PC-3 (cell line): ENCODE results near the gene PWWP2B. TPM values are rescaled to one million over a fixed set of nuclear protein-coding genes. Genes with fewer than 3 reads are reported as not detected.

Experiments
- ATAC-seq: fragments of 200-7000 bp; cut with Tn5 transposase; 2 replicates; pipeline ENCODE4 v1.9.1; 2020; ENCODE audit warnings: mild to moderate bottlenecking, moderate library complexity
- BruUV-seq: library from RNA; stranded (reverse); fragments of 400-500 nt; replicated peaks from 2 replicates; lab custom pipeline; 2021; lab: Mats Ljungman, UMichigan
- CTCF ChIA-PET: fragments of 300-600 bp; sonication (Branson Sonifier 250); formaldehyde crosslinking; loops from one replicate; lab custom pipeline; 2022; ENCODE audit warnings: antibody characterized with exemption; lab: Charles Lee
- POLR2A ChIA-PET: fragments of 300-600 bp; sonication (Branson Sonifier 250); formaldehyde crosslinking; loops from one replicate; lab custom pipeline; 2022; ENCODE audit warnings: antibody characterized with exemption; ENCODE audit not compliant: unreplicated experiment; lab: Charles Lee
- DNase-seq: peaks from one replicate; pipeline ENCODE4 v3.0.0-alpha.2; 2015
- H2AFZ ChIP-seq: fragments of 300-600 bp; sonication (generic); 2 replicates; pipeline ENCODE4 v1.6.0; 2016; ENCODE audit warnings: antibody characterized with exemption, low read length
- H3F3A ChIP-seq: fragments of 300-600 bp; sonication (generic); one replicate; pipeline ENCODE4 v1.6.0; 2017; ENCODE audit warnings: antibody characterized with exemption, low read length, control low read depth, mild to moderate bottlenecking; ENCODE audit not compliant: unreplicated experiment
- H3K27ac ChIP-seq: fragments of 300-600 bp; sonication (generic); 2 replicates; pipeline ENCODE4 v1.5.1; 2016; ENCODE audit warnings: mild to moderate bottlenecking, low read length
- H3K27me3 ChIP-seq: fragments of 300-600 bp; sonication (generic); 2 replicates; pipeline ENCODE4 v1.6.1; 2016; ENCODE audit warnings: low read length, mixed read lengths
- H3K36me3 ChIP-seq: fragments of 300-600 bp; sonication (generic); 2 replicates; pipeline ENCODE4 v1.6.1; 2016; ENCODE audit warnings: low read depth, mixed run types, low read length, mixed read lengths
- H3K4me1 ChIP-seq: fragments of 300-600 bp; sonication (generic); 2 replicates; pipeline ENCODE4 v1.5.1; 2016; ENCODE audit warnings: low read length; ENCODE audit not compliant: insufficient read depth
- H3K4me2 ChIP-seq: fragments of 300-600 bp; sonication (generic); 2 replicates; pipeline ENCODE4 v1.6.0; 2016; ENCODE audit warnings: low read length
- H3K4me3 ChIP-seq: fragments of 300-600 bp; sonication (generic); 2 replicates; pipeline ENCODE4 v1.5.1; 2016; ENCODE audit warnings: mild to moderate bottlenecking, low read length, mixed read lengths
- H3K79me2 ChIP-seq: fragments of 300-600 bp; sonication (generic); 2 replicates; pipeline ENCODE4 v1.6.1; 2017; ENCODE audit warnings: low read length, mixed read lengths
- H3K9ac ChIP-seq: fragments of 300-600 bp; sonication (generic); 2 replicates; pipeline ENCODE4 v1.6.0; 2016; ENCODE audit warnings: mild to moderate bottlenecking, low read length
- H3K9me2 ChIP-seq: fragments of 300-600 bp; sonication (generic); replicated peaks from 2 replicates; pipeline ENCODE4 v1.6.1; 2016; ENCODE audit warnings: mixed run types, low read length, mixed read lengths
- H3K9me3 ChIP-seq: fragments of 300-600 bp; sonication (generic); 2 replicates; pipeline ENCODE4 v1.6.1; 2016; ENCODE audit warnings: low read length, mixed read lengths
- H4K20me1 ChIP-seq: fragments of 300-600 bp; sonication (generic); 2 replicates; pipeline ENCODE4 v1.6.1; 2016; ENCODE audit warnings: low read length, mixed read lengths
- EZH2 ChIP-seq: fragments of 300-600 bp; sonication (generic); IDR thresholded peaks from one replicate; pipeline ENCODE4 v1.6.1; 2017; ENCODE audit warnings: antibody characterized with exemption, mild to moderate bottlenecking, low read length; ENCODE audit not compliant: unreplicated experiment
- EZH2phosphoT487 ChIP-seq: fragments of 300-600 bp; sonication (generic); IDR thresholded peaks from 2 replicates; pipeline ENCODE4 v1.6.1; 2018; ENCODE audit warnings: mild to moderate bottlenecking, antibody characterized with exemption, low read length, borderline replicate concordance
- intact Hi-C: fragments of 100-400 bp; cut with micrococcal nuclease; formaldehyde crosslinking; loops from 2 replicates; pipeline ENCODE4 v1.9.0; 2023
- total RNA-seq: library from RNA; depleted of rRNA; stranded (reverse); fragments of >200 nt; gene quantifications from 2 replicates; pipeline ENCODE4 v1.2.3, GENCODE V29; 2014
- TF ChIP-seq, protein P1 (sequence below): fragments of 300-600 bp; sonication (generic); conservative IDR thresholded peaks from 2 replicates; pipeline ENCODE4 v1.5.1; 2017; ENCODE audit warnings: antibody characterized with exemption, low read depth, mild to moderate bottlenecking, low read length

The PWWP2B gene
- total RNA-seq, 1 experiment from 2014 or later = 24.5 TPM

DNA sequence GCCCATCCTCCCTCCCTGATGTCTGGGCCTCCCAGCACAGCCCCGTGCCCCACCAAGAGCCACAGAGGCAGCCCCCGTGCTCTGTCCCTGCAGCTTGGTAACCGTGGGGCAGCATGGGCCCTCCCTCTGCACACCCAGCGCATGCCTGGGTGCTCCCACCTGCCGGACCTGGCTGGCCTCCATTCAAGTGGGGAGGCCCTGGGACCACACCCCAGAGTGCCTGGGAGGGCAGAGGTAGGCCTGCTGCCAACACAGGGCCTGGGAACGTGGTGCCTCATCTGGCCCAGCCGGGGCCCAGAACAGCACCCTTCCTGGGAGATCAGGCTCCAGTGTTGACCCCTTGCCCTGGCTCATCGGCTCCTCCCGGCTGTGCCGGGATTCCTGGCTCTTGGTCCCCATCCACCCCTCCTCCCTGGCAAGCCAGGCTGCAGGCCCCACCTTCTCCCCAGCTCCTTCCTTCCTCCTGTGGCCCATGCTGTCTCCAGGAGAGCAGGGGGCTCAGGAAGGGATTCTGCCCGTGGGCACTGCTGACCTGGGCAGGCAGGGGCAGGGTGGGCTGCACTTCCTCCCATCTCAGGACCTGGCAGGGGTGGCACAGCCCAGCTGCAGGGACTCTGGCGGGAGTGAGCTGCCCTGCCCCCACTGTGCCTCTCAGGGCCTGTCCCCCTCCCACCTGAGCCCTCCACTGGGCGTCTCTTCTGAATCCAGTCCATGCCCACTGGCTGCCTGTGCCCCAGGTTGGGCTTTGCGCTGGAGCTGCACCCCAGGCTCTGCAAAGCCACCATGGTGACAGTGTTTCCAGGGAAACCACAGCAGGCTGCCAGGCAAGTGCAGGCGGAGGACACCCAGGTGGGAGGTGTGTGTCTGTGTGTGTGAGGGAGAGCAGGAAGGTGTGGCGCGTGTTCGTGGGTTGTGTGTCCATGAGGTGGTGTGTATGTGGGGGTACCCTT, 32.6 kb downstream of the PWWP2B start:
- Histone ChIP-seq H3K27ac (no peak overlapping the region), H3K4me3 (no peak overlapping the region), H3K9ac (no peak overlapping the region), H3F3A (no peaks in the 10 kb centered on the region), H3K9me2 (no peaks in the 10 kb centered on the region), H3K36me3 (peaks cover 7% of the 10 kb centered on the region; the same call in 1 of the 2 replicates), H4K20me1 (no peaks in the 10 kb centered on the region), H3K4me2 (no peak overlapping the region), H2AFZ (no peak overlapping the region), H3K79me2 (no peaks in the 10 kb centered on the region), H3K9me3 (no peaks in the 10 kb centered on the region), H3K4me1 (no peaks in the 10 kb centered on the region), H3K27me3 (no peaks in the 10 kb centered on the region)
- no peak for ATAC-seq
- ChIA-PET CTCF (no interaction called here), POLR2A (no interaction called here)
- BruUV-seq = no TSS peak
- TF ChIP-seq EZH2 = no peak
- TF ChIP-seq EZH2phosphoT487 = no peak
- TF ChIP-seq, protein P1, sequence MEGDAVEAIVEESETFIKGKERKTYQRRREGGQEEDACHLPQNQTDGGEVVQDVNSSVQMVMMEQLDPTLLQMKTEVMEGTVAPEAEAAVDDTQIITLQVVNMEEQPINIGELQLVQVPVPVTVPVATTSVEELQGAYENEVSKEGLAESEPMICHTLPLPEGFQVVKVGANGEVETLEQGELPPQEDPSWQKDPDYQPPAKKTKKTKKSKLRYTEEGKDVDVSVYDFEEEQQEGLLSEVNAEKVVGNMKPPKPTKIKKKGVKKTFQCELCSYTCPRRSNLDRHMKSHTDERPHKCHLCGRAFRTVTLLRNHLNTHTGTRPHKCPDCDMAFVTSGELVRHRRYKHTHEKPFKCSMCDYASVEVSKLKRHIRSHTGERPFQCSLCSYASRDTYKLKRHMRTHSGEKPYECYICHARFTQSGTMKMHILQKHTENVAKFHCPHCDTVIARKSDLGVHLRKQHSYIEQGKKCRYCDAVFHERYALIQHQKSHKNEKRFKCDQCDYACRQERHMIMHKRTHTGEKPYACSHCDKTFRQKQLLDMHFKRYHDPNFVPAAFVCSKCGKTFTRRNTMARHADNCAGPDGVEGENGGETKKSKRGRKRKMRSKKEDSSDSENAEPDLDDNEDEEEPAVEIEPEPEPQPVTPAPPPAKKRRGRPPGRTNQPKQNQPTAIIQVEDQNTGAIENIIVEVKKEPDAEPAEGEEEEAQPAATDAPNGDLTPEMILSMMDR = no peak
- intact Hi-C loops = no loop called here
- DNase-seq = no peak

GRCh38 chr10:132430231-132430743, 33.3 kb downstream of the PWWP2B start:
- Histone ChIP-seq H3K27me3 (no peaks in the 10 kb centered on the region), H3K4me1 (no peaks in the 10 kb centered on the region), H3K79me2 (no peaks in the 10 kb centered on the region), H2AFZ (no peak overlapping the region), H3F3A (no peaks in the 10 kb centered on the region), H3K9ac (no peak overlapping the region), H3K4me2 (no peak overlapping the region), H3K36me3 (peaks cover 7% of the 10 kb centered on the region; the same call in 1 of the 2 replicates), H3K9me3 (no peaks in the 10 kb centered on the region), H3K27ac (no peak overlapping the region), H3K4me3 (no peak overlapping the region), H3K9me2 (no peaks in the 10 kb centered on the region), H4K20me1 (no peaks in the 10 kb centered on the region)
- CTCF ChIA-PET = no interaction called here
- intact Hi-C loops = no loop called here
- BruUV-seq = no TSS peak
- POLR2A ChIA-PET = no interaction called here
- TF ChIP-seq, protein P1 = no peak
- no peak for TF ChIP-seq EZH2
- no peak for TF ChIP-seq EZH2phosphoT487
- DNase-seq = no peak
- no peak for ATAC-seq

- Histone ChIP-seq H3K9me3 (no peaks in the 10 kb centered on the region), H3K4me3 (no peak overlapping the region), H2AFZ (no peak overlapping the region), H3F3A (no peaks in the 10 kb centered on the region), H3K36me3 (peaks cover 7% of the 10 kb centered on the region; the same call in 1 of the 2 replicates), H4K20me1 (no peaks in the 10 kb centered on the region), H3K9ac (no peak overlapping the region), H3K9me2 (no peaks in the 10 kb centered on the region), H3K27me3 (no peaks in the 10 kb centered on the region), H3K27ac (no peak overlapping the region), H3K4me2 (no peak overlapping the region), H3K4me1 (no peaks in the 10 kb centered on the region), H3K79me2 (no peaks in the 10 kb centered on the region)
- no TSS peak for BruUV-seq
- DNase-seq = no peak
- TF ChIP-seq, protein P1 = no peak
- TF ChIP-seq EZH2phosphoT487 (no peak), EZH2 (no peak)
- no peak for ATAC-seq
- POLR2A ChIA-PET = interaction anchor here (0.6 kb wide), 1 partner anchor 16 kb away, joined by 3 read pairs; no protein-coding TSS in a partner anchor
- intact Hi-C loops = no loop called here
- CTCF ChIA-PET = no interaction called here
Measured at GRCh38 chr10:132430861-132431271, 33.9 kb downstream of the PWWP2B start.
